GM12891 (cell line): ENCODE measurements around the gene ATOSB.
A peak's percentile ranks its signal among the peaks of the same experiment; 100 is the strongest.

Source experiments
- DNase-seq: peaks from one replicate; pipeline ENCODE4 v3.0.0; 2011; ENCODE audit warnings: low spot score; ENCODE audit not compliant: insufficient read length
- FAIRE-seq: peaks from 2 replicates; lab custom pipeline; 2011; peaks lifted over from hg19 to GRCh38; lab: Jason Lieb, UNC
- PAX5 ChIP-seq: IDR thresholded peaks from 2 replicates; pipeline ENCODE4 v1.6.1; 2011; ENCODE audit warnings: low read length, moderate library complexity, mild to moderate bottlenecking; ENCODE audit not compliant: insufficient read depth, severe bottlenecking
- POLR2A ChIP-seq: IDR thresholded peaks from 2 replicates; pipeline ENCODE4 v1.6.1; 2011; ENCODE audit warnings: low read depth, low read length, control low read depth
- POLR2AphosphoS5 ChIP-seq: IDR thresholded peaks from 2 replicates; pipeline ENCODE4 v1.6.1; 2011; ENCODE audit warnings: low read depth, low read length, control low read depth
- POU2F2 ChIP-seq: IDR thresholded peaks from 2 replicates; pipeline ENCODE4 v1.6.1; 2011; ENCODE audit warnings: low read depth, mild to moderate bottlenecking, control low read depth, low read length, moderate library complexity
- SPI1 ChIP-seq: IDR thresholded peaks from 2 replicates; pipeline ENCODE4 v1.6.1; 2011; ENCODE audit warnings: low read depth, low read length, control low read depth
- TAF1 ChIP-seq: IDR thresholded peaks from 2 replicates; pipeline ENCODE4 v1.6.1; 2011; ENCODE audit warnings: low read depth, low read length, control low read depth

Gene ATOSB

GRCh38 chr9:35112257-35113020 lies 3.2 kb downstream of the ATOSB start:
- TF ChIP-seq POLR2AphosphoS5 (no peak), POLR2A (no peak), TAF1 (no peak)
- no peak for DNase-seq
- no peak for FAIRE-seq

DNA sequence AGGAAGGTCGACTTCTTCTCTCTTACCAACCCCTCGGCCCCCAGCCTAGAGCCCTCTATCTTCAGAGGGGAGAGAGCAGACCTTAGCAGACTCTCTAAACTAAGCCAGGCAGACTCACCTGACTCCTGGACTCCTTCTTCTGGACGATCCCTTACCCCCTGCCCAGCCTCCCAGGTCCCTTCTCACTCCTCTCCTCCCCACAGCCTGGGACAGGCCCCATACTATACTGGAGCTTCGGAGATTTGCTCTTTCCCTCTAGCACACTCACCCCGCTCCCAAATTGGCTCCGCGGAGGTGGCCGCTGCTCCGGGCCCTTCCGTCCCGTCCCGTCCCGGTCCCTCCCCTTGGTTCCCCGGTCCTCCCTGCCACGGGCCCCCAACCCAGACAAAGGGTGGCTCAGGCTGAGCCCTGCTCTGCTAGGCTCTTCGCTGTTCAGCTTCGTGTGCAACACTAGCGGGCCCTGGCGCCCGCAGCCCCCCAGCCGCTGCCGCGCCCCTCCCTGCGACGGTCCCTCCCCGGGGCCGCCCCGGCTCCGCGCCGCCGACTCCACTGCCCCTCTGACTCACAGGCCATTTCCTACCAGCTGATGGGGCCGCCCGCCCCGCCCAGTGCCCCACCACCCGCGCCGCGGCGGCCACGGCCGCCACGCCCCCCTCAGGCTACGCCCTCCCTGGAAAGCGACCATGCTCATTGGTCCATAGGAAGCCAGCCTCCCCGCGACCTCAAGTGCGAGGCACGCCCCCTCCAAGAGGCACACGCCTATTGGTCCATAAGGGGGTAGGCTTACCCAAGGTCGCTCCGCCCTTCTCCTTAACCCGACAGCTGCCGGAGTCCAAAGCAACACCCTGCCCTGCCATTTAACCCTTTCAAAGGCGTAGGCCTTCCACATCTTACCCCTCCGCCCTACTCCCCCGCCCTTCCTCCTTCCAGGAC lies 4.4 kb downstream of the ATOSB start:
- DNase-seq (peak; percentile 93), FAIRE-seq (peak; percentile 97)
- no peak for TF ChIP-seq POLR2AphosphoS5
- TF ChIP-seq PAX5 = no peak
- TF ChIP-seq SPI1 = no peak
- no peak for TF ChIP-seq POU2F2
- no peak for TF ChIP-seq TAF1

DNA sequence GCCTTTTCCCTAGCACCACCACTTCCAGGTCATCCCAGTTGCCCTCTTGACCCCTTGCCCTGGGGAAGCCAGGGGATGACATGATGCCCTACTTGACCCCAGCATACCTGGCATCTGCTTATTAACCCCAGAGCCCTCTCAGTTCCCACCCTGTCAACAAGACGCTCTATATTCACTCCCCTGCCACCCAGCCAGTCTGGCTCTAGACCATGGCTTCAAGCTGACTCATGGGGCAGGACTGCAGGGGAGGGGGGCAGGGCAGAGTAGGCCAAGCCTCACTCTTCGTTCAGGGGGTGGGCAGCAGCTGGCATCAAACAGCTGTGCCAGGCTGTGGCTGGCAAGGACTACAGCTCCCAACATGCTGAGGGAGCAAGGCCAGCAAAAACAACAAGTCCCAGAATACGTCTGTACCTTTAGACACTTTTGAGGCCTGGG lies 5.3 kb downstream of the ATOSB start:
- TF ChIP-seq SPI1 (no peak), POLR2A (no peak)
- DNase-seq (no peak), FAIRE-seq (no peak)

DNA sequence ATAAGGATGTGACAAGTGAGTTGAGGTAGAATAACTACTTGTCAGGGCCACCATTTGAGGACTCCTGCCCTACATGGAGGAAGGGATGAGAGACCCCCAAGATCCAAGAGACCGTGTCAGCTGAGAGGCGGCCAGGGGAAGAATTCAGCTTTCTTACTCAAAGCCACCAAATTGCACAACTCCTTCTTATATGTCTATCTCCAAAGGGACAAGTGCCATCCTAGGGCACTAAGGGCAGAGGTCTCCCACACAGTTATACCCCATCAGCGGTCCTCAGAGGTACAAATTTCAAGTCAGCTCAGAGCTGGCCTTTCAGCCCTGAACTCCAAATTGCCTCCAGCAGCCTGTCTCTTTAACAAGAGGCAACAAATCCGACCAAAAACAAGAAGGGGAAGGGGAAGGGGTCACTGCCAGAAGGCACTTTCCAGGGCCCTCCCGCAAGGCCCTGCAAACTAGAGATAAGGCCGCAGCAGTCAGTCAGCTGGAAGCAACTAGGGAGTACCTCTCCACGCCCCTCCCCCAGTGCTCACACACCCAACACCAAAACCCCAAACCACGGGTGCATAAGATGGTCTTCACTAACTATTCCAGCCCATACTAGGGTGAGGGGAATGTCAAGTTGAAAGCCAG lies 6.6 kb downstream of the ATOSB start:
- FAIRE-seq = no peak
- DNase-seq = no peak
- no peak for TF ChIP-seq TAF1
- no peak for TF ChIP-seq SPI1
- no peak for TF ChIP-seq PAX5
- TF ChIP-seq POLR2A = no peak
- no peak for TF ChIP-seq POU2F2
- no peak for TF ChIP-seq POLR2AphosphoS5

GRCh38 chr9:35108461-35108860 lies 7.2 kb downstream of the ATOSB start:
- FAIRE-seq (no peak), DNase-seq (no peak)
- TF ChIP-seq SPI1 (no peak), PAX5 (no peak), POU2F2 (no peak), POLR2AphosphoS5 (no peak), POLR2A (no peak), TAF1 (no peak)

DNA sequence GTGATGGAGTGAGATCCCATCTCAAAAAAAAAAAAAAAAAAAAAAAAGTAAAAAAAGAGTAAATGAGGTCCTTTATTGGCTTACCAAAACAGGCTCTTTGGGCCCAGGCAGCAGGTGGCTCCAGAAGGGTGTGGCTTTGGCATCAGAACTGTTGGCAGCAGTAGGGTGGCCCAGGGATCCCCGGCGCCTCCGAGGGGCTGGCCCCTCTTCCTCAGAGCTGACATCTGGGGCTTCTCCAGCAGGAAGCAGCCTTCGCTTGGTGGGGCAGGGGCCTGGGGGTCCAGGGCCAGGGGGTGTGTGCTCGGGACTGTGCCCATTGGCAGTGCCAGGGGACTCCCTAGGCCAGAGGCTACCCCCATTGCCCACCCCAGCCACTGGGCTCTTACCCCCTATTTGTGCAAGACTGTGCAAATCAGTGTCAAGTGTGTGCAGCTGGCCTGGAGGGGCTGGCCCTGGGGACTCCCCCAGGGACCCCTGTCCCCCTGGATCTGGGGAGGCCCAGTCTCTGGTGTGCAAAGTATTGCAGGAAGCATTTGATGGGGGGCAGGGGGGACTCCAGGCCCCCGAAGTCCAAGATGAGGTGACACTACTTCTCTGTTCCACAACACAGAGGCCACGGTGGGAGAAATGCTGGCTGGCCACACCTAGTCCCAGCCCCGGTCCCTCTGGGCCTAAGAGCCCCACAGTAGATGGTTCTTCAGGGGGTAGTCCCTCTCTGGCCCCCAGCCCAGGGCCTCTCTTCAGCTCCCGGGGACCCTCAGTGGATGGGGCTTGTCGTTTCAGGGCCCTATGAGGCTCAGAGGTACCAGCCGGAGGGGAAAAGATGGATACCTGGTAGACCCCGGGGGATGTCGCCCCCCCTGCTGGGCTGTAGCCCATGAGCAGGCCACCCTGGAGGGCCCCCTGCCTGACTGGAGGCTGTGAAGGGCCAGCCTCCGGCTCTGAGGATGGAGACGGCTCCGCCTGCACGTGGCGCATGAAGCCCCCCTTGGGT lies 8.1 kb downstream of the ATOSB start:
- TF ChIP-seq POU2F2 (no peak), TAF1 (no peak), POLR2A (no peak), POLR2AphosphoS5 (no peak), SPI1 (no peak), PAX5 (no peak)
- DNase-seq (no peak), FAIRE-seq (no peak)

DNA sequence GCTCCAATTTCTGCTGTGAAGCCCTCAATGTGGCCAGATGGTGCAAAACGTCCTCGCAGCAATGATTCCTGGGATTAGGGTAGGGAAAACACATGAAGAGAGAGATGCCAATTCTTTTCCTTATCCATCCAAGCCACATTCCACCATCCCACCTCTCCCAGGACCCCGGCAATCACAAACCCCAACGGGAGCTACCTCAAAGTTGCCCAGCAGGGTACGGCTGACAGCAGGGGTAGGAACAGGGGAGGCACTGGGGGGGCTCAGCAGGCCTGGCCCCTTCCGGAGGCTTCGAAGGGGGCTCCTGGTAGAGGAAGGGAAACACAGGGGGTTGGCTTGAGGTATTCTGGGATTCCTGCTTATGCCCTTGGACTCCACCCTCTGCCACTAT lies 9.3 kb downstream of the ATOSB start:
- TF ChIP-seq POLR2AphosphoS5 (no peak), POLR2A (no peak), POU2F2 (no peak), TAF1 (no peak), SPI1 (no peak), PAX5 (no peak)
- no peak for DNase-seq
- no peak for FAIRE-seq

DNA sequence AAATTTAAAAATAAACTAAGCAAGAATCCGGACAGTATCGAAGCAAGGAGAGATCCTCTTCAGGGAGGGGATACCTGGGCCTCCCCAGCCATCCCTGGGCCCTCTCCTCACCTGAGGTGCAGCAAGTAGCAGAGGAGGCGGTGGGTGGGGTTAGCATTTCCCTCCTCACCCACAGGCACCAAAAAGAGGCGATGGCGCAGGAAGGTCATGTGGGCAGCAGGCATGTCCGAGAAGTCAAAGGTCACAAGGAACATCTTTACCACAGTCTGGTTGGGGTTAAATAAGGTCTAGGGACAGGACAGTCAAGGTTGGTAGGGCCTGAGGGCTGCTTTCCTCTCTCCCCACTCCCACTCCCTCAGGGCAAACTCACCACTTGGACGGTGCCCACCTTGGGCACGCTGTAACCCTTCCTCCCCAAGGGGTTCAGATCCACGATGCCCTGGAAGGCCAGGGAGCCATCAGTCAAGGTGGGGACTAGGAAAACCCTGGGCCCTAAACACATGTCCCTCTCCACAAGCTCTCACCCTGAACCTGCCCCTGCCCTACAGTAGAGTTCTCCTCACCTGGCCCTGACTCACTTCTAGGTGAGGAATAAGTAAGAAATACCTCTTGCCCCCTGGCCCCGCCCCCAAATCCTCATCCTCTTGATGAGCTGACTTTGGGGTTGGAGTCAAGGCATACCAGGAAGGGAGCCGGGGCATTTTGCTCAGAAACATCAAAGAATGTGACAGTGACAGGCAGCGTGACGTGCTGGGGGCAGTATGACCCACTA lies 9.9 kb downstream of the ATOSB start:
- TF ChIP-seq PAX5 = no peak
- no peak for TF ChIP-seq TAF1
- no peak for TF ChIP-seq POLR2AphosphoS5
- TF ChIP-seq SPI1 = no peak
- TF ChIP-seq POU2F2 = no peak
- no peak for TF ChIP-seq POLR2A
- FAIRE-seq (no peak), DNase-seq (no peak)
